ENCODE results near the gene DLGAP1. TPM values are rescaled to one million over a fixed set of nuclear protein-coding genes. Genes with fewer than 3 reads are reported as not detected.
A peak's percentile ranks its signal among the peaks of the same experiment; 100 is the strongest.

Gene DLGAP1
- total RNA-seq, 1 donor from 2014 or later, result 2.0 TPM

DNA sequence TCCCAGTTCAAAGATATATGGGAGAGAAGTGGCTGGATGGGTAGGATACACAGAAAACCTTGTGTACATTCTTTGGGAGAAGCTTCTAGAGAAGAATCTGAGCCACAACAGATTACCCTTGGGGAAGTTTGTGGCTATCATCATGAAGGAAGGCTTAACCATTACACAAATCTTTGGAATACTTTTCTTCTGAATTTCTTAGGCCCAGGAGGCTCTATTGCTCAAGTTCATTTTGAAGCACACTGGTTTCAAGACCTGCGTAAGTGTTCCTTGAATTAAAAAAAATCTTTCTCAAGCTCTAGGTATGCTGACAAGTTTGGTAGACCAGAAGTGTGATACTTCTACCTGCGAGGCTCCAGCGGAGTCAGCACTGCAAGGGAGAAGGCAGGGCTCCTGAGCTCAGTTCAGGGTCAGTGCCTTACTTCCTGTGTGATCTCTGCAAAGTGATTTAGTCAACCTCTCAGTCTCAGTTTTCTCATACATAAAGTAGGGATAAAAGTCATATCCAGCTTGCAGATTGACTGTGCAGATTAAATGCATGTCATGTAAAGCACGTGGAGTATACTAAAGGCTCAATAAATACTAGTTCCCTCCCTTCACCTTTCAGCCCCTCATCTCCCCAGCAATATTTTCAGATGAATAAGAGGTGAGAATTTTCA is 438.6 kb downstream of the DLGAP1 start:
- TF ChIP-seq, protein P1, sequence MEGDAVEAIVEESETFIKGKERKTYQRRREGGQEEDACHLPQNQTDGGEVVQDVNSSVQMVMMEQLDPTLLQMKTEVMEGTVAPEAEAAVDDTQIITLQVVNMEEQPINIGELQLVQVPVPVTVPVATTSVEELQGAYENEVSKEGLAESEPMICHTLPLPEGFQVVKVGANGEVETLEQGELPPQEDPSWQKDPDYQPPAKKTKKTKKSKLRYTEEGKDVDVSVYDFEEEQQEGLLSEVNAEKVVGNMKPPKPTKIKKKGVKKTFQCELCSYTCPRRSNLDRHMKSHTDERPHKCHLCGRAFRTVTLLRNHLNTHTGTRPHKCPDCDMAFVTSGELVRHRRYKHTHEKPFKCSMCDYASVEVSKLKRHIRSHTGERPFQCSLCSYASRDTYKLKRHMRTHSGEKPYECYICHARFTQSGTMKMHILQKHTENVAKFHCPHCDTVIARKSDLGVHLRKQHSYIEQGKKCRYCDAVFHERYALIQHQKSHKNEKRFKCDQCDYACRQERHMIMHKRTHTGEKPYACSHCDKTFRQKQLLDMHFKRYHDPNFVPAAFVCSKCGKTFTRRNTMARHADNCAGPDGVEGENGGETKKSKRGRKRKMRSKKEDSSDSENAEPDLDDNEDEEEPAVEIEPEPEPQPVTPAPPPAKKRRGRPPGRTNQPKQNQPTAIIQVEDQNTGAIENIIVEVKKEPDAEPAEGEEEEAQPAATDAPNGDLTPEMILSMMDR (IDR thresholded peaks at IDR 0.05), result no peak
- H3K36me3 ChIP-seq, result no peaks in the 10 kb centered on the region
- DNase-seq (ENCODE audit: low spot score in 2 of 2), result no peak
- H3K27me3 ChIP-seq, result no peaks in the 10 kb centered on the region
- no peaks in the 10 kb centered on the region for H3K9me3 ChIP-seq
- intact Hi-C loops (cut with DNase I), result no loop called here
- no peaks in the 10 kb centered on the region for H3K4me1 ChIP-seq
- no peak overlapping the region for H3K27ac ChIP-seq
- H3K4me3 ChIP-seq, result no peak overlapping the region

GRCh38 chr18:4007846-4008245 is 447.3 kb downstream of the DLGAP1 start:
- intact Hi-C loops (cut with DNase I), result no loop called here
- H3K27me3 ChIP-seq, result no peaks in the 10 kb centered on the region
- DNase-seq (ENCODE audit: low spot score in 2 of 2), result no peak

DNA sequence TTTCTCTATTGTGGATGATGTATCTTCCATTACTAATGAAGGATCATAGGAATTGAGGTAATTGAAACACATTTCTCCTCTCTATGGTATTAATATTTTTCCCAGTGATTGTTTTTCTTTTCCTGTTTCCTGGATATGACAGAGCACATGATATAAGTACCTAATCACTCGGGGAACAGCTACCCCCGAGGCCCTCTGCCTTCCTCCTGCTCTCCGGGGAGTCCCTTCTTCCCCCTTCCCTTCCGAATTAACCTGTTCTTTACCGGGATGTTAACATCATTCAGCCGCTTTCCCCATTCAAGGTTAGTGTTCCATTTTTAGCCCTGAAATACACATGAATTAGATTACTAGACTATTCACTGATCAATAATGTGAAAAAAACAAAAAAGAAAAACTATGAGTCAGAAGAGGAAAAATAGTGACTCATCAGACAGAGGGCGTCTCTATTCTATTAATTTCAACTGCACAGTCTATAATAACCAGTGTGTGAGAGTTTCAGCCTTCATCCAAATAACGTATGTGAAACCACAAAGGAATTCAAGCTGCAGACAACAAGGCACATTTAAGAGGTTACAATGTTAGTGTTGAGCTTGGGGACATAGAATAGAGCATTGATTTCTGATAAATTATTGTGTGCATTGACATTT is 450.8 kb downstream of the DLGAP1 start:
- H3K4me3 ChIP-seq, result no peak overlapping the region
- H3K36me3 ChIP-seq, result no peaks in the 10 kb centered on the region
- H3K27me3 ChIP-seq, result no peaks in the 10 kb centered on the region
- TF ChIP-seq, protein P1 (IDR thresholded peaks at IDR 0.05), result no peak
- peaks cover 0 to 4% of the 10 kb centered on the region in 2 donors for H3K4me1 ChIP-seq
- no peak for DNase-seq (ENCODE audit: low spot score in 2 of 2)
- no peaks in the 10 kb centered on the region for H3K9me3 ChIP-seq
- no peak overlapping the region for H3K27ac ChIP-seq
- intact Hi-C loops (cut with DNase I), result no loop called here

More at GRCh38 chr18:4007846-4008245, 447.3 kb downstream of the DLGAP1 start:
- H3K27ac ChIP-seq, result no peak overlapping the region
- TF ChIP-seq, protein P1 (IDR thresholded peaks at IDR 0.05), result no peak
- no peaks in the 10 kb centered on the region for H3K9me3 ChIP-seq
- no peaks in the 10 kb centered on the region for H3K36me3 ChIP-seq
- peaks cover 0 to 4% of the 10 kb centered on the region in 2 donors for H3K4me1 ChIP-seq
- H3K4me3 ChIP-seq, result no peak overlapping the region

DNA sequence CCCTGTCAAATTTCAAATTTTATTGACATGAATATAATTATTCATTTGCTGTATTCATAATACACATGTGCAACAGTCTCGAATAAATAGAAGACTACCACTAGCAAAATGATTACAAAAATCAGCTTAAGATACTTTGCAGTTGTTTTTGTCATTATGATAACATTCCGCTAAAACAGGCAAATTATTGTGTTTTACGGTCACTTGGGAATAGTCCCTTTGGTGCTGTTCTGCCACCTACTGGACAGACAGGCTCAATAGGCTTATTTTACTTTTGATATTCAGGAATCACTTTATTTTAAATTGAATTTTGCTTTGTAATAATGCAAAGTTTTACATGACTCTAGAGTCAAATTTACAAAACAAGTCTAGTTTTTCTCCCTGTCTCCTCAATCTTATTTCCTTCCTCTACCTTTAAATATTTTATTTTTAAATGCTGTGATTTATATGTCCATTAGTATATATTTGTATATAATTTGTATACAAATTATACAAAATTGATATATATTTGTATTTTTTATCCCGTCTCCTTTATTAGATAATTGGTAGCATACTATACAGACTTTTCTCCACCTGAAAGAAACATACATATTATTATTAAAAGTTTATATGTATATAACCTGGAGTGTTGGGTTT is 456.3 kb downstream of the DLGAP1 start:
- Histone ChIP-seq H3K4me1 (no peaks in the 10 kb centered on the region), H3K9me3 (no peaks in the 10 kb centered on the region), H3K27me3 (no peaks in the 10 kb centered on the region), H3K4me3 (no peak overlapping the region), H3K36me3 (no peaks in the 10 kb centered on the region), H3K27ac (no peak overlapping the region)
- intact Hi-C loops (cut with DNase I), result loop anchor here (2.0 to 5.0 kb wide), 4 partner anchors 87 to 717 kb away; no protein-coding TSS in a partner anchor
- TF ChIP-seq, protein P1 (IDR thresholded peaks at IDR 0.05), result peak; percentile 42 to 74 (median 67)
- no peak for DNase-seq (ENCODE audit: low spot score in 2 of 2)

- H3K4me3 ChIP-seq, result peak overlapping the region; percentile 23 to 47
- TF ChIP-seq, protein P1 (IDR thresholded peaks at IDR 0.05), result peak; percentile 43 to 85 (median 82)
- H3K27ac ChIP-seq, result no peak overlapping the region
- no peaks in the 10 kb centered on the region for H3K4me1 ChIP-seq
- no peaks in the 10 kb centered on the region for H3K9me3 ChIP-seq
- H3K36me3 ChIP-seq, result no peaks in the 10 kb centered on the region
- DNase-seq (ENCODE audit: low spot score in 2 of 2), result peak in 1 of 2 donors; percentile 71
- H3K27me3 ChIP-seq, result no peaks in the 10 kb centered on the region
- intact Hi-C loops (cut with DNase I), result loop anchor here (1.0 to 5.0 kb wide), 4 partner anchors 83 to 713 kb away; no protein-coding TSS in a partner anchor
Measured at GRCh38 chr18:3995476-3996102, 459.5 kb downstream of the DLGAP1 start.

All from ascending aorta (tissue), 2 donors.